A549 treated with AZD9567 at 1 μM for 4 hours (cell line): ENCODE results near the gene HPCAL1. TPM values are rescaled to one million over a fixed set of nuclear protein-coding genes. Genes with fewer than 3 reads are reported as not detected.

Experiments
- total RNA-seq: library from RNA; stranded (reverse); fragments of 200-300 nt; extraction: Qiagen RNA extraction; gene quantifications from 5 replicates; pipeline ENCODE4 v1.2.3, GENCODE V29; 2022; ENCODE audit not compliant: insufficient read depth

Gene HPCAL1
- 170 to 236 TPM (median 215 TPM) in 5 replicates for total RNA-seq

DNA sequence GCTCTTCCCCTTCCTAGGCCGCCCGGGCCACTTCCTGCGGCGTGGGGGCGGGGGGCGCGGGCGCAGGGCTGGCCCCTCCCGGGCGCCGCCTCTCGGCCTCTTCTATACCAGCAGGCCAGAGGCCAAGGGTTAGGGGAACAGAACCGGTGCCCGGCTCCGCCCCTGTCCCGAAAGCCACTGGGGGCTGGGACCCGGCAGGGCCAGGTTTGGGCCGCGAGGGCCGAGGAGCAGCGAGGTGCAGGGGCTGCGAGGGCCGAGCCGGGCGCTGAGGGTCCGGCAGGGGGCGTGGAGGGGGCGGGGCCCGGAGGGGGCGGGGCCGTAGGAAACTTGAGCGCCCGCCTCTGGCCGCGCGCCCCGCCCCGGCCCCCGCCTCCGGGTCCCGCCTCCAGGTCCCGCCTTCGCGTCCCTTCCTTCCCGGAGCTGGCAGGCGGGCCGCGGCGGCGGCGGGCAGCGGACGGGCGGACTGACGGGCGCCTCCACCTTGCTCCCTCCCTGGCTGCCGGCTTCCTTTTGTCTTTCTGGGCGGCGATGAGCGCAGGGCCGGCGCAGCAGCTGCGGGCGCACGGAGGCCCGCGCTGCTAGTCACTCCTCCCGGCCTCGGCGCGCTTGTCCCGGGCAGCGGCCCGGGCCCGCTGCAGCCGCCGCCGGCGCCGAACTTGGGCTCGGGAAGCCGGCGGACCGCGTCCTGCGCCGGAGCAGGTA, at the start of gene HPCAL1:
TSS of gene HPCAL1 (plus strand) at position 426 of the 702 bp plus-strand sequence. CDS start 116,854 bp downstream, outside the sequence.

DNA sequence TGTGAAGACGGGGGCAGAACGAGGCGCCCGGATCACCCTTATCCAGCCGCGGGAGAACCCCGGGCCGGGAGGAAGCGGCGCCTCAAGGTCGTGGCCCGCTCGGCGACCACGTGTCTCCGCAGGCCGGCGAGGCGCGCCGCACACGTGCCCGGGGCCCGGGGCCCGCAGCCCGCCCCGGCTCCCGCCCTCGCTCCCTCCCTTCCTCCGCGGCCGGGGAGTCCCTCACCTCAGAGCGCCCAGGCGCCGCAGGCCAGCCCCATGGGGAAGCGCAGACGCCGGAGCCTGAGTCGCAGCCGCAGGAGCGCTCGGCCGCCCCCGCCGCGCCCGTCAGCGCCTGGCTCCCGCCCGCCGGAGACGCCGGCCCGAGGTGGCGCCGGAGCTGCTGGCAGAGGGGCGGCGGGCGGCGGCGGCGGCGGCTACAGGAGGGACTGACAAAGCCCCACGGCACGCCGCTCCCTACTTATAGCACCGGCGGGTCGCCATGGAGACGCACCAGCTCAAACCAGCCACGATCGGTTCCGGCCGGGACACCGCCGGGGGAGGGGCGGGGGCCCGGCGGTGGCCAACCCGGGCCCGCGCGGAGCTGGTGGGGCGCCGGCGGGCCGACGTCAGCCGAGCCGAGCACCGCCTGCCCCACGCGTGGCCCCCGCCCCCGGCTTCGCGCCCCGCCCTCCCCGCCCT, 145.3 kb downstream of the HPCAL1 start, which contains the start of gene ODC1:
TSS of gene ODC1 (minus strand) at position 433 of the 681 bp plus-strand sequence. CDS start 3,295 bp downstream, outside the sequence.

Other genes with a start within 250 kb of the HPCAL1 start
- 1.2 to 1.9 TPM (median 1.4 TPM) in 5 replicates for gene CYS1, start 222.5 kb upstream of the HPCAL1 start, total RNA-seq
- gene RRM2, start 180.2 kb upstream of the HPCAL1 start, total RNA-seq: 195 to 236 TPM (median 224 TPM) in 5 replicates
- gene ODC1, start 145.4 kb downstream of the HPCAL1 start, total RNA-seq: 160 to 225 TPM (median 173 TPM) in 5 replicates